SK-N-SH (cell line): Measurements from ENCODE around the gene CLCN2. TPM values are rescaled to one million over a fixed set of nuclear protein-coding genes. Genes with fewer than 3 reads are reported as not detected.

ENCODE experiments used
- CTCF ChIA-PET: fragments of 300-600, 350-600 bp; formaldehyde crosslinking; extraction: SDS; loops from one replicate; lab custom pipeline; 2021; lab: Yijun Ruan, JAX
- POLR2A ChIA-PET: fragments of 350-600 bp; sonication (Branson Sonifier 250); formaldehyde crosslinking; extraction: SDS; loops from one replicate; lab custom pipeline; 2020; ENCODE audit warnings: antibody characterized with exemption, inconsistent platforms; lab: Yijun Ruan, JAX
- DNase-seq: peaks from one replicate; pipeline ENCODE4 v3.0.0; 2012
- H2AFZ ChIP-seq: fragments of 200-600 bp; sonication (generic); 2 replicates; pipeline ENCODE4 v1.8.1; 2016; ENCODE audit warnings: antibody characterized with exemption, mild to moderate bottlenecking, low read depth
- H3F3A ChIP-seq: fragments of 200-600 bp; sonication (generic); replicated peaks from 2 replicates; pipeline ENCODE3; 2016; ENCODE audit warnings: antibody characterized with exemption, mild to moderate bottlenecking; ENCODE audit not compliant: insufficient read depth
- H3K27ac ChIP-seq, 2 experiments: fragments of 200-500 bp in 1 of 2; fragments of 200-600 bp in 1 of 2; sonication (Bioruptor generic) in 1 of 2; sonication (generic), shearing (Covaris generic) in 1 of 2; 2 replicates each; pipeline versions ENCODE4 v1.5.1 to v1.6.1; 2014 to 2016; ENCODE audit warnings: low read depth in 2 of 2, inconsistent platforms in 1 of 2, low read length in 1 of 2, mild to moderate bottlenecking in 1 of 2, mixed read lengths in 1 of 2
- H3K27me3 ChIP-seq: fragments of 200-600 bp; sonication (generic), shearing (Covaris generic); 2 replicates; pipeline ENCODE4 v1.6.1; 2016; ENCODE audit warnings: mixed run types; ENCODE audit not compliant: insufficient read depth
- H3K36me3 ChIP-seq, 2 experiments: fragments of 200-500 bp in 1 of 2; fragments of 200-600 bp in 1 of 2; sonication (Bioruptor generic) in 1 of 2; sonication (generic) in 1 of 2; replicated peaks in 1 of 2; 2 replicates each; pipeline versions ENCODE3 to v1.5.1; 2014 to 2016; ENCODE audit warnings: low read length in 1 of 2, mild to moderate bottlenecking in 1 of 2; ENCODE audit not compliant: insufficient read depth in 2 of 2, control insufficient read depth in 1 of 2
- H3K4me1 ChIP-seq, 2 experiments: fragments of 200-500 bp in 1 of 2; fragments of 200-600 bp in 1 of 2; sonication (Bioruptor generic) in 1 of 2; sonication (generic), shearing (Covaris generic) in 1 of 2; 2 replicates each; pipeline versions ENCODE4 v1.5.1 to v1.6.1; 2014 to 2016; ENCODE audit warnings: low read depth in 1 of 2, low read length in 1 of 2, mixed run types in 1 of 2; ENCODE audit not compliant: insufficient read depth in 2 of 2, control insufficient read depth in 1 of 2
- H3K4me2 ChIP-seq: fragments of 200-600 bp; sonication (generic), shearing (Covaris generic); 2 replicates; pipeline ENCODE4 v1.6.1; 2017; ENCODE audit warnings: mixed run types
- H3K4me3 ChIP-seq, 2 experiments: fragments of 200-500 bp in 1 of 2; fragments of 200-600 bp in 1 of 2; sonication (Bioruptor generic) in 1 of 2; sonication (generic), shearing (Covaris generic) in 1 of 2; 2 replicates each; pipeline versions ENCODE4 v1.5.1 to v1.8.1; 2014 to 2016; ENCODE audit warnings: low read depth in 2 of 2, inconsistent platforms in 1 of 2, low read length in 1 of 2, mild to moderate bottlenecking in 1 of 2, mixed read lengths in 1 of 2, moderate library complexity in 1 of 2
- H3K79me2 ChIP-seq: fragments of 200-600 bp; sonication (generic); 2 replicates; pipeline ENCODE4 v1.8.1; 2017; ENCODE audit warnings: mild to moderate bottlenecking; ENCODE audit not compliant: insufficient read depth
- H3K9ac ChIP-seq: fragments of 200-600 bp; sonication (generic); 2 replicates; pipeline ENCODE4 v1.6.1; 2017; ENCODE audit warnings: mixed run types
- H3K9me2 ChIP-seq: fragments of 200-600 bp; sonication (generic); 2 replicates; pipeline ENCODE4 v1.6.1; 2017; ENCODE audit warnings: mixed run types
- H3K9me3 ChIP-seq: fragments of 200-600 bp; sonication (generic); 2 replicates; pipeline ENCODE4 v1.6.1; 2017; ENCODE audit warnings: mixed run types, mild to moderate bottlenecking, moderate library complexity
- H4K20me1 ChIP-seq: fragments of 200-600 bp; sonication (generic); 2 replicates; pipeline ENCODE4 v1.6.1; 2017; ENCODE audit warnings: mild to moderate bottlenecking, mixed run types; ENCODE audit not compliant: insufficient read depth
- CHD2 ChIP-seq: fragments of 150-350 bp; IDR thresholded peaks from 2 replicates; pipeline ENCODE4 v1.6.1; 2018; ENCODE audit warnings: low read length; ENCODE audit not compliant: partially characterized antibody
- CTCF ChIP-seq: fragments of 200-600 bp; sonication (generic); IDR thresholded peaks from 2 replicates; pipeline ENCODE4 v1.6.1; 2017; ENCODE audit warnings: antibody characterized with exemption, mild to moderate bottlenecking, moderate library complexity
- ELF1 ChIP-seq: IDR thresholded peaks from 2 replicates; pipeline ENCODE4 v1.4.0; 2012
- EP300 ChIP-seq, 2 experiments: IDR thresholded peaks; 2 replicates each; pipeline versions ENCODE4 v1.4.0 to v1.6.1; 2012; ENCODE audit warnings: borderline replicate concordance in 1 of 2, low read depth in 1 of 2, low read length in 1 of 2
- FOSL2 ChIP-seq: IDR thresholded peaks from 2 replicates; pipeline ENCODE4 v1.4.0; 2012; ENCODE audit warnings: low read depth, mild to moderate bottlenecking, moderate library complexity, borderline replicate concordance
- FOXM1 ChIP-seq: IDR thresholded peaks from 2 replicates; pipeline ENCODE4 v1.4.0; 2012; ENCODE audit warnings: low read depth, mild to moderate bottlenecking
- GABPA ChIP-seq: IDR thresholded peaks from 2 replicates; pipeline ENCODE4 v1.4.0; 2012; ENCODE audit warnings: low read depth, mild to moderate bottlenecking
- IRF3 ChIP-seq: fragments of 150-350 bp; IDR thresholded peaks from 2 replicates; pipeline ENCODE4 v1.6.1; 2016; ENCODE audit warnings: mild to moderate bottlenecking, low read depth, low read length
- MAX ChIP-seq: IDR thresholded peaks from 2 replicates; pipeline ENCODE4 v1.4.0; 2012; ENCODE audit warnings: low read depth
- MEF2A ChIP-seq: IDR thresholded peaks from 2 replicates; pipeline ENCODE4 v1.4.0; 2012; ENCODE audit warnings: low read depth, borderline replicate concordance
- MXI1 ChIP-seq: IDR thresholded peaks from 2 replicates; pipeline ENCODE4 v1.6.1; 2012; ENCODE audit warnings: mild to moderate bottlenecking, low read depth, low read length, improper control_type of control experiment
- NFIC ChIP-seq: IDR thresholded peaks from 2 replicates; pipeline ENCODE4 v1.4.0; 2012; ENCODE audit warnings: borderline replicate concordance
- PBX3 ChIP-seq: IDR thresholded peaks from 2 replicates; pipeline ENCODE4; 2012
- RAD21 ChIP-seq: IDR thresholded peaks from 2 replicates; pipeline ENCODE4 v1.6.1; 2012; ENCODE audit warnings: mild to moderate bottlenecking, low read length
- SIN3A ChIP-seq: IDR thresholded peaks from 2 replicates; pipeline ENCODE4 v1.6.1; 2012; ENCODE audit warnings: low read depth, mild to moderate bottlenecking, low read length, moderate library complexity, borderline replicate concordance
- SMC3 ChIP-seq: IDR thresholded peaks from 2 replicates; pipeline ENCODE4 v1.6.1; 2012; ENCODE audit warnings: low read depth, low read length, improper control_type of control experiment
- TCF12 ChIP-seq: IDR thresholded peaks from 2 replicates; pipeline ENCODE4 v1.4.0; 2012
- WGBS: methylation state at CpG from one replicate; pipeline ENCODE4 v1.1.6; 2017; ENCODE audit warnings: low lambda C conversion rate; 5-methylcytosine and 5-hydroxymethylcytosine counted together
- polyA plus RNA-seq, 3 experiments: library from polyadenylated mRNA; depleted of rRNA; stranded (reverse); fragments of >200 nt; gene quantifications; 2 replicates each; pipeline ENCODE4 v1.2.3, GENCODE V29; 2012
- TF ChIP-seq, protein P1 (sequence below): IDR thresholded peaks from 2 replicates; pipeline ENCODE4 v1.4.0; 2012; ENCODE audit warnings: low read depth, borderline replicate concordance

The CLCN2 gene
- polyA plus RNA-seq, 1 of the 3 experiments (the other 2 are of a cell fraction): 9.1 TPM

- CTCF ChIA-PET: interaction anchor here (0.8 to 1.8 kb wide), 7 partner anchors 14 to 433 kb away, joined by 3 to 4 read pairs (median 3); no protein-coding TSS in a partner anchor
- POLR2A ChIA-PET: no interaction called here
- H3K27ac ChIP-seq: no peak overlapping the region
- H3K9me2 ChIP-seq: no peaks in the 10 kb centered on the region
- H3F3A ChIP-seq: peaks cover 37% of the 10 kb centered on the region
- H3K9ac ChIP-seq: no peak overlapping the region
- no peaks in the 10 kb centered on the region for H3K9me3 ChIP-seq
- no peak for DNase-seq
- H3K79me2 ChIP-seq: peaks cover 47% of the 10 kb centered on the region
- TF ChIP-seq NFIC: no peak
- no peak for TF ChIP-seq GABPA
- 0 out of 2 replicates have a peak, but pooled peaks have one; percentile 11 for TF ChIP-seq SMC3
- TF ChIP-seq, protein P1, sequence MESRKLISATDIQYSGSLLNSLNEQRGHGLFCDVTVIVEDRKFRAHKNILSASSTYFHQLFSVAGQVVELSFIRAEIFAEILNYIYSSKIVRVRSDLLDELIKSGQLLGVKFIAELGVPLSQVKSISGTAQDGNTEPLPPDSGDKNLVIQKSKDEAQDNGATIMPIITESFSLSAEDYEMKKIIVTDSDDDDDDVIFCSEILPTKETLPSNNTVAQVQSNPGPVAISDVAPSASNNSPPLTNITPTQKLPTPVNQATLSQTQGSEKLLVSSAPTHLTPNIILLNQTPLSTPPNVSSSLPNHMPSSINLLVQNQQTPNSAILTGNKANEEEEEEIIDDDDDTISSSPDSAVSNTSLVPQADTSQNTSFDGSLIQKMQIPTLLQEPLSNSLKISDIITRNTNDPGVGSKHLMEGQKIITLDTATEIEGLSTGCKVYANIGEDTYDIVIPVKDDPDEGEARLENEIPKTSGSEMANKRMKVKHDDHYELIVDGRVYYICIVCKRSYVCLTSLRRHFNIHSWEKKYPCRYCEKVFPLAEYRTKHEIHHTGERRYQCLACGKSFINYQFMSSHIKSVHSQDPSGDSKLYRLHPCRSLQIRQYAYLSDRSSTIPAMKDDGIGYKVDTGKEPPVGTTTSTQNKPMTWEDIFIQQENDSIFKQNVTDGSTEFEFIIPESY: no peak
- TF ChIP-seq MAX: no peak
- TF ChIP-seq MEF2A: no peak
- TF ChIP-seq CTCF: peak; percentile 62
- peak; percentile 32; the same call in 1 of the 2 replicates for TF ChIP-seq RAD21
- no peak overlapping the region for H2AFZ ChIP-seq
- peaks cover 33% of the 10 kb centered on the region for H4K20me1 ChIP-seq
- peaks cover 72 to 77% of the 10 kb centered on the region in 2 experiments for H3K36me3 ChIP-seq
- H3K27me3 ChIP-seq: no peaks in the 10 kb centered on the region
- H3K4me1 ChIP-seq: peaks cover 3 to 5% of the 10 kb centered on the region in 2 experiments; a peak in 3 of 4 replicates
- WGBS: 50% methylated on average over 1 of the region's 1 CpG
- no peak overlapping the region for H3K4me2 ChIP-seq
- H3K4me3 ChIP-seq: no peak overlapping the region
Measured at GRCh38 chr3:184305577-184305976, 55.8 kb downstream of the CLCN2 start.

DNA sequence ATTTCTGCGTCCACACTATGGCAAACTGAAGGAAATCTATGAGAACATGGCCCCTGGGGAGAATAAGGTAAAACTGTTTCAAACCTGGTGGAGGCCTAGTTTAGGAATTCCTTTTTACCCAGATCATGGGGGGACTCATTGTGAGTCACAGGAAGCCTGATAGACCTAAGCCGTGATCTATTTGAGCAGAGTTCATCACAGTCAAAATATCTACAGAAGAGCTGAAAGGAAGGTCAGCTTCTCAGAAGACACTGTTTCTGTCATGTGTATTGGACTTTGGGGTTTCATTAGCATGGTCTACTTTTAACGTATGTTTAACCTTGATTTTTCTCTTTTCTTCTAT lies 61.1 kb downstream of the CLCN2 start:
- Histone ChIP-seq H3K79me2 (peaks cover 62% of the 10 kb centered on the region), H3K27me3 (no peaks in the 10 kb centered on the region), H3K4me3 (peak overlapping the region; percentile 94 to 96), H3K4me2 (peak overlapping the region; percentile 87), H3K9me2 (no peaks in the 10 kb centered on the region), H4K20me1 (peaks cover 23% of the 10 kb centered on the region), H2AFZ (no peak overlapping the region), H3K36me3 (peaks cover 46 to 52% of the 10 kb centered on the region in 2 experiments), H3K4me1 (peaks cover 9 to 10% of the 10 kb centered on the region in 2 experiments; a peak in 3 of 4 replicates), H3K9me3 (no peaks in the 10 kb centered on the region), H3K9ac (peak overlapping the region; percentile 94), H3K27ac (peak overlapping the region in 1 of 2 experiments; percentile 87; a peak in 2 of 4 replicates), H3F3A (peaks cover 22% of the 10 kb centered on the region)
- POLR2A ChIA-PET: no interaction called here
- no peak for DNase-seq
- CTCF ChIA-PET: interaction anchor here (0.9 to 1.4 kb wide), 2 partner anchors 11 to 51 kb away, joined by 3 read pairs; partner anchors contain the start of gene EEF1AKMT4
- WGBS: 20% methylated on average over 3 of the region's 3 CpGs
- TF ChIP-seq PBX3 (no peak), FOSL2 (peak; percentile 80; the same call in 1 of the 2 replicates), RAD21 (no peak), SMC3 (no peak), ELF1 (no peak), MXI1 (no peak), MEF2A (no peak), FOXM1 (no peak), EP300 (IDR thresholded peaks at IDR 0.05; ENCODE audit: borderline replicate concordance in 1 of 2, low read depth in 1 of 2, low read length in 1 of 2) (no peak), MAX (no peak), CHD2 (no peak), IRF3 (no peak), TCF12 (peak; percentile 14; the same call in 1 of the 2 replicates), SIN3A (no peak)
- TF ChIP-seq, protein P1: no peak
